Karpas-422 (cell line): Measurements from ENCODE around the gene RAPGEF3. TPM values are rescaled to one million over a fixed set of nuclear protein-coding genes. Genes with fewer than 3 reads are reported as not detected.
A peak's percentile ranks its signal among the peaks of the same experiment; 100 is the strongest.

Source experiments
- DNase-seq: peaks from one replicate; pipeline ENCODE4 v3.0.0-alpha.2; 2015
- H2AFZ ChIP-seq: fragments of 200-600 bp; sonication (generic); 2 replicates; pipeline ENCODE4 v1.6.1; 2014; ENCODE audit warnings: antibody characterized with exemption, low read length, mixed read lengths
- H3K27ac ChIP-seq: fragments of 200-600 bp; sonication (generic); 2 replicates; pipeline ENCODE4 v1.5.1; 2014; ENCODE audit warnings: mild to moderate bottlenecking, low read length, moderate library complexity
- H3K27me3 ChIP-seq: fragments of 200-600 bp; sonication (generic); 2 replicates; pipeline ENCODE4 v1.6.1; 2014; ENCODE audit warnings: low read length, mixed read lengths
- H3K36me3 ChIP-seq: fragments of 200-600 bp; sonication (generic); 2 replicates; pipeline ENCODE4 v1.6.1; 2014; ENCODE audit warnings: low read length, mixed read lengths; ENCODE audit not compliant: insufficient read depth
- H3K4me1 ChIP-seq: fragments of 200-600 bp; sonication (generic); 2 replicates; pipeline ENCODE4 v1.6.1; 2014; ENCODE audit warnings: mild to moderate bottlenecking, low read length, mixed read lengths
- H3K4me2 ChIP-seq: fragments of 200-600 bp; sonication (generic); 2 replicates; pipeline ENCODE4 v1.6.1; 2014; ENCODE audit warnings: low read length, low read depth, mild to moderate bottlenecking; ENCODE audit not compliant: poor library complexity, severe bottlenecking
- H3K4me3 ChIP-seq: fragments of 200-600 bp; sonication (generic); 2 replicates; pipeline ENCODE4 v1.5.1; 2014; ENCODE audit warnings: mild to moderate bottlenecking, antibody characterized with exemption, low read length, mixed read lengths
- H3K79me2 ChIP-seq: fragments of 200-600 bp; sonication (generic); 2 replicates; pipeline ENCODE4 v1.6.1; 2014; ENCODE audit warnings: mild to moderate bottlenecking, low read length, mixed read lengths
- H3K9ac ChIP-seq: fragments of 200-600 bp; sonication (generic); 2 replicates; pipeline ENCODE4 v1.6.0; 2014; ENCODE audit warnings: low read length
- H3K9me2 ChIP-seq: fragments of 200-600 bp; sonication (generic), shearing (Covaris generic); replicated peaks from 2 replicates; pipeline ENCODE4 v1.6.0; 2014; ENCODE audit warnings: mild to moderate bottlenecking, low read length, moderate library complexity; ENCODE audit not compliant: insufficient read depth
- H3K9me3 ChIP-seq: fragments of 300-700, 200-600 bp; sonication (generic); 2 replicates; pipeline ENCODE4 v1.6.1; 2014; ENCODE audit warnings: low read length, mixed read lengths
- H4K20me1 ChIP-seq: fragments of 200-600 bp; sonication (generic); 2 replicates; pipeline ENCODE4 v1.6.1; 2014; ENCODE audit warnings: mild to moderate bottlenecking, antibody characterized with exemption, low read length, low read depth; ENCODE audit not compliant: insufficient read depth
- total RNA-seq: library from RNA; depleted of rRNA; stranded (reverse); fragments of >200 nt; shearing (Covaris generic); gene quantifications from 2 replicates; pipeline ENCODE4 v1.2.3, GENCODE V29; 2014; ENCODE audit warnings: low replicate concordance

RAPGEF3 gene
- total RNA-seq, 1 experiment from 2014 or later, result 4.4 TPM

GRCh38 chr12:47715393-47715876 is 43.2 kb downstream of the RAPGEF3 start:
- Histone ChIP-seq H3K9ac (no peak overlapping the region), H3K4me3 (no peak overlapping the region), H3K4me2 (no peak overlapping the region), H3K27ac (no peak overlapping the region), H2AFZ (no peak overlapping the region), H3K9me2 (no peaks in the 10 kb centered on the region), H4K20me1 (no peaks in the 10 kb centered on the region), H3K27me3 (no peaks in the 10 kb centered on the region), H3K79me2 (0 out of 2 replicates have a peak, but pooled peaks cover 7% of the 10 kb centered on the region), H3K36me3 (no peaks in the 10 kb centered on the region), H3K9me3 (no peaks in the 10 kb centered on the region), H3K4me1 (peaks cover 50% of the 10 kb centered on the region)
- DNase-seq, result peak; percentile 95

GRCh38 chr12:47714826-47715386 is 43.8 kb downstream of the RAPGEF3 start:
- H3K27ac ChIP-seq, result no peak overlapping the region
- H3K4me2 ChIP-seq, result no peak overlapping the region
- H3K4me3 ChIP-seq, result no peak overlapping the region
- DNase-seq, result no peak
- H3K9ac ChIP-seq, result no peak overlapping the region
- no peaks in the 10 kb centered on the region for H3K9me2 ChIP-seq
- no peak overlapping the region for H2AFZ ChIP-seq
- 0 out of 2 replicates have a peak, but pooled peaks cover 7% of the 10 kb centered on the region for H3K79me2 ChIP-seq
- H3K9me3 ChIP-seq, result no peaks in the 10 kb centered on the region
- H3K4me1 ChIP-seq, result peaks cover 55% of the 10 kb centered on the region
- H4K20me1 ChIP-seq, result no peaks in the 10 kb centered on the region
- H3K36me3 ChIP-seq, result no peaks in the 10 kb centered on the region
- H3K27me3 ChIP-seq, result no peaks in the 10 kb centered on the region

- Histone ChIP-seq H3K36me3 (no peaks in the 10 kb centered on the region), H3K4me2 (no peak overlapping the region), H3K4me3 (no peak overlapping the region), H3K9me2 (no peaks in the 10 kb centered on the region), H3K79me2 (peaks cover 23% of the 10 kb centered on the region), H3K4me1 (peaks cover 67% of the 10 kb centered on the region), H3K9me3 (no peaks in the 10 kb centered on the region), H2AFZ (no peak overlapping the region), H3K27me3 (no peaks in the 10 kb centered on the region), H4K20me1 (no peaks in the 10 kb centered on the region), H3K27ac (no peak overlapping the region), H3K9ac (no peak overlapping the region)
- no peak for DNase-seq
These were observed 46.5 kb downstream of the RAPGEF3 start for GRCh38 chr12:47712171-47712570.

- peak overlapping the region; percentile 90; the same call in 1 of the 2 replicates for H3K27ac ChIP-seq
- no peak overlapping the region for H3K4me3 ChIP-seq
- peaks cover 63% of the 10 kb centered on the region for H3K4me1 ChIP-seq
- no peaks in the 10 kb centered on the region for H3K9me2 ChIP-seq
- H3K36me3 ChIP-seq, result no peaks in the 10 kb centered on the region
- no peak overlapping the region for H2AFZ ChIP-seq
- H3K9me3 ChIP-seq, result no peaks in the 10 kb centered on the region
- H3K4me2 ChIP-seq, result no peak overlapping the region
- no peak overlapping the region for H3K9ac ChIP-seq
- no peak for DNase-seq
- no peaks in the 10 kb centered on the region for H4K20me1 ChIP-seq
- H3K27me3 ChIP-seq, result no peaks in the 10 kb centered on the region
- H3K79me2 ChIP-seq, result peaks cover 30% of the 10 kb centered on the region
These were observed 47.2 kb downstream of the RAPGEF3 start for GRCh38 chr12:47711448-47711847.

GRCh38 chr12:47710278-47710677 is 48.4 kb downstream of the RAPGEF3 start:
- Histone ChIP-seq H3K79me2 (peaks cover 40% of the 10 kb centered on the region), H3K4me2 (peak overlapping the region; percentile 91), H3K9me3 (no peaks in the 10 kb centered on the region), H3K4me3 (peak overlapping the region; percentile 72), H4K20me1 (no peaks in the 10 kb centered on the region; the same call in 1 of the 2 replicates), H3K9me2 (no peaks in the 10 kb centered on the region), H3K27ac (peak overlapping the region; percentile 90), H3K9ac (peak overlapping the region; percentile 80), H3K27me3 (no peaks in the 10 kb centered on the region), H3K4me1 (peaks cover 51% of the 10 kb centered on the region), H2AFZ (no peak overlapping the region), H3K36me3 (no peaks in the 10 kb centered on the region)
- no peak for DNase-seq

- DNase-seq, result peak; percentile 91
- H3K36me3 ChIP-seq, result no peaks in the 10 kb centered on the region
- peaks cover 46% of the 10 kb centered on the region for H3K79me2 ChIP-seq
- peaks cover 51% of the 10 kb centered on the region for H3K4me1 ChIP-seq
- H3K27ac ChIP-seq, result peak overlapping the region; percentile 90
- no peak overlapping the region for H2AFZ ChIP-seq
- H3K9ac ChIP-seq, result peak overlapping the region; percentile 80
- no peaks in the 10 kb centered on the region for H3K27me3 ChIP-seq
- H3K9me3 ChIP-seq, result no peaks in the 10 kb centered on the region
- H3K4me2 ChIP-seq, result peak overlapping the region; percentile 91
- H3K9me2 ChIP-seq, result no peaks in the 10 kb centered on the region
- peaks cover 4% of the 10 kb centered on the region; the same call in 1 of the 2 replicates for H4K20me1 ChIP-seq
- peak overlapping the region; percentile 72 for H3K4me3 ChIP-seq
These were observed 49.0 kb downstream of the RAPGEF3 start for GRCh38 chr12:47709671-47710070.

GRCh38 chr12:47709237-47709636 is 49.4 kb downstream of the RAPGEF3 start:
- Histone ChIP-seq H3K4me3 (peak overlapping the region; percentile 72), H3K9me2 (no peaks in the 10 kb centered on the region), H3K9me3 (no peaks in the 10 kb centered on the region), H3K9ac (peak overlapping the region; percentile 80), H3K36me3 (no peaks in the 10 kb centered on the region), H3K27ac (peak overlapping the region; percentile 90), H3K79me2 (peaks cover 50% of the 10 kb centered on the region), H4K20me1 (peaks cover 4% of the 10 kb centered on the region; the same call in 1 of the 2 replicates), H3K4me1 (peaks cover 53% of the 10 kb centered on the region), H2AFZ (no peak overlapping the region), H3K4me2 (peak overlapping the region; percentile 91), H3K27me3 (no peaks in the 10 kb centered on the region)
- DNase-seq, result no peak

- H3K36me3 ChIP-seq, result peaks cover 10% of the 10 kb centered on the region; the same call in 1 of the 2 replicates
- H3K4me3 ChIP-seq, result peak overlapping the region; percentile 72
- H3K79me2 ChIP-seq, result peaks cover 63% of the 10 kb centered on the region
- H3K4me2 ChIP-seq, result peak overlapping the region; percentile 91
- H2AFZ ChIP-seq, result no peak overlapping the region
- H3K9me3 ChIP-seq, result no peaks in the 10 kb centered on the region
- peaks cover 7% of the 10 kb centered on the region; the same call in 1 of the 2 replicates for H4K20me1 ChIP-seq
- DNase-seq, result peak; percentile 65
- no peaks in the 10 kb centered on the region for H3K9me2 ChIP-seq
- H3K9ac ChIP-seq, result peak overlapping the region; percentile 80
- peaks cover 65% of the 10 kb centered on the region for H3K4me1 ChIP-seq
- H3K27ac ChIP-seq, result peak overlapping the region; percentile 90
- no peaks in the 10 kb centered on the region for H3K27me3 ChIP-seq
These were observed 50.7 kb downstream of the RAPGEF3 start for GRCh38 chr12:47707905-47708543.
